ENCODE results near the gene CNTNAP1.
A peak's percentile ranks its signal among the peaks of the same experiment; 100 is the strongest.
"Not testable (repeated sequence)": the region's sequence is repeated elsewhere in the genome, so short reads cannot be mapped to it uniquely, and the experiment has no call there.

The CNTNAP1 gene

DNA sequence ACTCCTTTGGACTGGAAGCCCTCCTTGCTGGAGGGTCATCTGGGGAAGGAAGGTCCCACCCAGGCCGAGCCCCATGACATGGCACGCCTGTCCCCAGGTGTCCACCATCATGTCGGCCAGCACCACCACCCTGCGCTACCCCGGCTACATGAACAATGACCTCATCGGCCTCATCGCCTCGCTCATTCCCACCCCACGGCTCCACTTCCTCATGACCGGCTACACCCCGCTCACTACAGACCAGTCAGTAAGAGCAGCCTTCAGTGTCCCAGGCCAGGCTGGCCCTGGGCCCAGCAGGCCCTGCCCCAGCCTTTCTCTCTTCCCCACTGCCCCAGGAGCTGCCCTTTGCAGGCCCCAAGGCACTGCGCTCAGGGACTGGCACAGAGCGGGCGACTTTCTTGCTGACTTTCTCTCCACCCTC is 16.7 kb upstream of the CNTNAP1 start:
- no peak overlapping the region for H3K4me3 ChIP-seq (ENCODE audit: low read depth, low read length)
- TF ChIP-seq, protein P1, sequence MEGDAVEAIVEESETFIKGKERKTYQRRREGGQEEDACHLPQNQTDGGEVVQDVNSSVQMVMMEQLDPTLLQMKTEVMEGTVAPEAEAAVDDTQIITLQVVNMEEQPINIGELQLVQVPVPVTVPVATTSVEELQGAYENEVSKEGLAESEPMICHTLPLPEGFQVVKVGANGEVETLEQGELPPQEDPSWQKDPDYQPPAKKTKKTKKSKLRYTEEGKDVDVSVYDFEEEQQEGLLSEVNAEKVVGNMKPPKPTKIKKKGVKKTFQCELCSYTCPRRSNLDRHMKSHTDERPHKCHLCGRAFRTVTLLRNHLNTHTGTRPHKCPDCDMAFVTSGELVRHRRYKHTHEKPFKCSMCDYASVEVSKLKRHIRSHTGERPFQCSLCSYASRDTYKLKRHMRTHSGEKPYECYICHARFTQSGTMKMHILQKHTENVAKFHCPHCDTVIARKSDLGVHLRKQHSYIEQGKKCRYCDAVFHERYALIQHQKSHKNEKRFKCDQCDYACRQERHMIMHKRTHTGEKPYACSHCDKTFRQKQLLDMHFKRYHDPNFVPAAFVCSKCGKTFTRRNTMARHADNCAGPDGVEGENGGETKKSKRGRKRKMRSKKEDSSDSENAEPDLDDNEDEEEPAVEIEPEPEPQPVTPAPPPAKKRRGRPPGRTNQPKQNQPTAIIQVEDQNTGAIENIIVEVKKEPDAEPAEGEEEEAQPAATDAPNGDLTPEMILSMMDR (IDR thresholded peaks at IDR 0.05; ENCODE audit: borderline replicate concordance, insufficient read depth, low read depth, low read length): no peak

DNA sequence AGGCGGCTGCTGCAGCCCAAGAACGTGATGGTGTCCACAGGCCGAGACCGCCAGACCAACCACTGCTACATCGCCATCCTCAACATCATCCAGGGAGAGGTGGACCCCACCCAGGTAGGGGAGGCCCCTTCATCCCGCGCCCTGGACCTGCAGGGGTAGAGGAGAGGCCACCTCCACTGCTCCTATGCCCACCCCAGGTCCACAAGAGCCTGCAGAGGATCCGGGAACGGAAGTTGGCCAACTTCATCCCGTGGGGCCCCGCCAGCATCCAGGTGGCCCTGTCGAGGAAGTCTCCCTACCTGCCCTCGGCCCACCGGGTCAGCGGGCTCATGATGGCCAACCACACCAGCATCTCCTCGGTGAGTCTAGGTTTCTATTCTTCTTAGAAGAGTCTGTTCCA is 16.2 kb upstream of the CNTNAP1 start:
- H3K4me3 ChIP-seq (ENCODE audit: low read depth, low read length): not testable (repeated sequence)

DNA sequence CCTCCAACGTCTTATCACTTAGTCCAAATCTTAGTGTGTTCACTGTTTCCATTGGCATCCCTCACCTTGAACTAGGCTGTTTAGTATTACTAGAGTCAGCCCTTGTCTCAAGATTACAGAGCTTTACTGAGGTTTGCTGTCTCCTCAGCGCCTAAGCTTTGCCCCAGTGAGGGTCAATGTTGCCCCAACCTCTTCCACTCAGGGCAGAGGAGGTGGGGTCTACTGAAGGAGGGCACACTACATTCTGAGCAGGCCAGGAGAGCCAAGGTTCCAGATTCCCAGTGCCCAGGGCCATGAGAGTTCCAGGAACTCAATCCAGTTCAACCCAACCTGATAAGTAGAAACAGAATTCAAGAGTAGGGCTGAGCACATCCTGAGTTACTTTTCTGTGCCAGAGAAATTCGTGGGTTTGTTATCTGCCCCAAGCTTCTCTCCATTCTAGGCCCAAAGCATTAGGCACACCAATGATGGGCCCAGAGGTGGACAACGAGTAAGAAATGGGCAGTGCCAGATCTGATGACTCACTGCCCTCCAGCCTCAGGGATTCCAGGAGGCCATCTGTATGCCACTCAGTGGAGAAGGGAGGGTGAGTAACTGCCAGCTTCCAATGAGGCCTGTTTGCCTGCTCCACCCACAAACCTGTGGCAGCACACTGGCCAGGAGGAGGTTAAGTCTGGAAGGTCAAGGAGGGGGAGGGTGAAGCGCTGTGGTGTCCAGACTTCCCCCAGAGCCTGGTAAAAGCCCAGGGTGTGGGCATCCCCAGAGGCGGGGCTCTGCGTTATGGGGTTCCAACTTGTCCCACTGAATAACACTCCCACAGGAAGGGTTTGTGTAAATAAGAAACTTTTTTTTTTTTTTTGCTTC is 15.0 kb upstream of the CNTNAP1 start:
- H3K4me3 ChIP-seq (ENCODE audit: low read depth, low read length): no peak overlapping the region
- TF ChIP-seq, protein P1 (IDR thresholded peaks at IDR 0.05; ENCODE audit: borderline replicate concordance, insufficient read depth, low read depth, low read length): no peak

DNA sequence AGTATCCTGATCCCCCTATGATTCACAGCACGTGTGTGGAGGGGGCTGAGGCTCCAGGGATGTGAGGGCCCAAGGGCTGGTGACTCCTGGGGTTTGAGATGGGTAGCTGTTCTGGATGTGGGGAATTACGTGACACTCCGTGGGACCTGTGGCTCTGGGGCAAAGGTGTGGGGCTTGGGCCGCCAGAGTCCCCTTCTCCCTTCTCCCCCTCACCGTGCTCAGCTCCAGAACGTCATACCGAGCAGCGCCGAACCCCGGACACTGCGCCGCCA is 12.7 kb upstream of the CNTNAP1 start:
- TF ChIP-seq, protein P1 (IDR thresholded peaks at IDR 0.05; ENCODE audit: borderline replicate concordance, insufficient read depth, low read depth, low read length): no peak
- no peak overlapping the region for H3K4me3 ChIP-seq (ENCODE audit: low read depth, low read length)

DNA sequence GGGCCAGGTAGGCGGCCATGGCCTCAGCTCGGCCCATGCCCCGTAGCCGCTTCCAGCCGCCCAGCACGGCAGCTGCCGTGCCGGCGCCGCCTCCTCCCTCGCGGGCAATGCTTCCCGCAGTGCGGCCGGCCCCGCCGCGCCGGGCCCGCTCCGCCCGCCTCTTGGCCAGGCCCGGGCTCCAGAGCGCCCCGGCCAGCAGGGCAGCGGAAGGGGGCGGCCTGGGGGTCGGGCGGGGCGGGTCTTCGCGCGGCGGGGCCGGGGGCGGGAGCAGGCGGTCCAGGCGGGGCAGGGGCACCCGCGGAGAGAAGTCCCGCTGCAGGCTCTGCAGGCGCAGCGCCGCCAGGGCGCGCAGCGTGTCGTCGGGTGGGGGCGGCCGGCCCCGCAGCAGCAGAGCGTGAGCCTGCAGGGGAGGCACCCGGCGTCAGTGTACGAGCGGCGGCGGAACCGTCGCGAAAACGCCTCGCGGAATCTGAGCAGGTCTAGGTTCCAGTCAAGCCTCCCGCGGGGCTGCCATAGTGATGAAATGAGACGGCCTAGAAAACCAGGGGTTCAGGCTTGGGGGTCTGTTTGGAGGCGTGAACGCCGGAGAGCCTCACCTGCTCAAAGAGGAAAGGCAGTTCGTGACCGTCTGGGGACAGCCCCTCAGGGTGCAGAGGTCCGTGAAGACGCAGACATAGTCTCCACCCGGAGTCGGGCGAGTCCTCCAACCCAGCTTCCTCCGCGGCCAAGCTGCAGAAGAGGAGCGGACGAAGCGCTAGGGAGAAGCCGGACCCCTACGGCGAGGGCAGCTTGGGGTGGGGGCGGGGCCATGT is 12.1 kb upstream of the CNTNAP1 start:
- TF ChIP-seq, protein P1 (IDR thresholded peaks at IDR 0.05; ENCODE audit: borderline replicate concordance, insufficient read depth, low read depth, low read length): 0 out of 2 replicates have a peak, but pooled peaks have one; percentile 21
- H3K4me3 ChIP-seq (ENCODE audit: low read depth, low read length): peak overlapping the region; percentile 19

DNA sequence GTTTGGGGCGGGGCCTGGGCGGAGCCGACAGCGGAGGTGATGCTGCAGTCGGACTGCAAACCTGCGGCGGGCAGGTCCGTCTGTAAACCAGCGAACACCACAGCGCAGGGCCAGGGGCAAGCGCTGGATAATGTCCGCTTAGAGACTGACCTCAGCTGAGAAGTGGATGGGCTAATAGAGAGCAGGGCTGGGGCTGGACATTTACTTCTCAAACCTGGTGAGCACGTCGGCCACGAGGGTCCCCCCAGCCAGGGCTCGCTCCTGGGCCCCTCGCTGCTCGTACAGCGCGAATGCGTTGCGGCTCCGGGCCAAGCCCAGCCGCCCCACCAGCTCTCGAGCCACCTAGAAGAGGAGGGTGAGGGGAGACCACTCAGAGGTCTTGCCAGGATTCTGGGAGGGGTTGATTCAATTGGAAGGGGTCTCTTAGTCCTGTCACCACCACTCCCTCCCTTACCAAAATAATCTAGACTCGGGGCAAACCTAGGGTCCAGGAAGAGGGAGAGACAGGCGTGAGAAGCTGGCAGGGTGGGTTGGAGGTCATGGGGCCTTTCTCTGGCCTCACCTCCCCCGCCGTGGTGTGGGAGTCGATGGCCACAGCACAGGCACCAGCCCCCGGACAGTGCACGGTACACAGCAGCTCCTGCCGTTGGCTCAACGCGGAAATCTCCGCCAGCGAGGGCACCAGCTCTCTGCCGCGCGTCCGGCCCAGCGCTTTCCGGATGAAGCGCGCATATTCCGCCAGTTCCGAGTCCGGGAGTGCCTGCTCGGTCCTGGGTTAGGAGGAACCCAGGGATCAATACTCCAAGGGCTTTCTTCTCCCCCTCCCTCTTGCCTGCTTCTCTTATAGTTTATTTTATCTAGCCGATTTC is 11.3 kb upstream of the CNTNAP1 start:
- TF ChIP-seq, protein P1 (IDR thresholded peaks at IDR 0.05; ENCODE audit: borderline replicate concordance, insufficient read depth, low read depth, low read length): no peak
- H3K4me3 ChIP-seq (ENCODE audit: low read depth, low read length): no peak overlapping the region

DNA sequence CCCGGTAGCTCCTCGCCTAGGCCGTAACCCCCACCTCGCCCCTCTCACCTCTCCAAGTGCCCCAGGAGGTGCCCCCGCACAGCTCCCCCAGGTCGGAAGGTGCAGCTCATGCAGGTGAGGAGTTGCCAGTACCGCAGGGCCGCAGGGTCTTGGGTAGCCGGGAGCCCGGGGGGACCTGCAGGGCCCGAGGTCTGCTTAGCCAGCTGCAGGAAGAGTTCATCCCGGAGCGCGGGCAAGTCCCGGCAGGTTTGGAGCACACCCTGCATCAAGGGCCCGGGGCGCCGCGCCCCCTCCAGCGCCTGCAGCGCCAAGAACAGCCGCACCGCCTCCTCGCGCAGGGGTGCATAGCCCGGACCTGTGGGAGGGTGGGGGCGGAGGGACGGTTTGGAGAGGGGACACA is 10.3 kb upstream of the CNTNAP1 start:
- no peak overlapping the region for H3K4me3 ChIP-seq (ENCODE audit: low read depth, low read length)
- TF ChIP-seq, protein P1 (IDR thresholded peaks at IDR 0.05; ENCODE audit: borderline replicate concordance, insufficient read depth, low read depth, low read length): no peak
